Caki2 (cell line): Measurements from ENCODE around the gene ERMARD. TPM values are rescaled to one million over a fixed set of nuclear protein-coding genes. Genes with fewer than 3 reads are reported as not detected.

Source experiments
- DNase-seq: peaks from one replicate; pipeline ENCODE4 v3.0.0-alpha.2; 2015; ENCODE audit warnings: low read depth
- in situ Hi-C: cut with HindIII; loops from 2 replicates; pipeline ENCODE4 v1.10.0; 2016; ENCODE audit warnings: low sequenced_read_pairs, low pct_unique_long_range_greater_than_20kb, mixed read lengths
- total RNA-seq: library from RNA; depleted of rRNA; stranded (reverse); fragments of >200 nt; shearing (Covaris generic); gene quantifications from 2 replicates; pipeline ENCODE4 v1.2.3, GENCODE V29; 2014; ENCODE audit warnings: low replicate concordance

ERMARD gene
- total RNA-seq, 1 experiment from 2014 or later: 22.8 TPM

- in situ Hi-C loops: no loop called here
- DNase-seq: no peak
These were observed 58.0 kb downstream of the ERMARD start for GRCh38 chr6:169809386-169809785.

- no peak for DNase-seq
- in situ Hi-C loops: no loop called here
These were observed 58.9 kb downstream of the ERMARD start for GRCh38 chr6:169810066-169810989.

GRCh38 chr6:169811072-169811471 lies 59.6 kb downstream of the ERMARD start:
- in situ Hi-C loops: no loop called here
- no peak for DNase-seq

- in situ Hi-C loops: no loop called here
- DNase-seq: no peak
These were observed 60.3 kb downstream of the ERMARD start for GRCh38 chr6:169811521-169812256.

GRCh38 chr6:169812257-169812644 lies 60.8 kb downstream of the ERMARD start:
- no peak for DNase-seq
- in situ Hi-C loops: no loop called here

- in situ Hi-C loops: no loop called here
- DNase-seq: no peak
These were observed 62.5 kb downstream of the ERMARD start for GRCh38 chr6:169813969-169814368.

- in situ Hi-C loops: no loop called here
These were observed 64.6 kb downstream of the ERMARD start for GRCh38 chr6:169816054-169816453.

GRCh38 chr6:169816975-169817374 lies 65.6 kb downstream of the ERMARD start:
- in situ Hi-C loops: no loop called here
- DNase-seq: no peak

More at GRCh38 chr6:169816054-169816453, 64.6 kb downstream of the ERMARD start:
- DNase-seq: no peak

- in situ Hi-C loops: no loop called here
- DNase-seq: no peak
These were observed 68.9 kb downstream of the ERMARD start for GRCh38 chr6:169820358-169820757.

- in situ Hi-C loops: no loop called here
These were observed 72.6 kb downstream of the ERMARD start for GRCh38 chr6:169824021-169824420.

GRCh38 chr6:169824848-169825557 lies 73.6 kb downstream of the ERMARD start:
- in situ Hi-C loops: no loop called here
- no peak for DNase-seq

More at GRCh38 chr6:169824021-169824420, 72.6 kb downstream of the ERMARD start:
- DNase-seq: no peak

GRCh38 chr6:169825558-169826225 lies 74.3 kb downstream of the ERMARD start:
- in situ Hi-C loops: no loop called here
- no peak for DNase-seq

GRCh38 chr6:169826697-169827096 lies 75.3 kb downstream of the ERMARD start:
- no peak for DNase-seq
- in situ Hi-C loops: no loop called here

- in situ Hi-C loops: no loop called here
- no peak for DNase-seq
These were observed 75.9 kb downstream of the ERMARD start for GRCh38 chr6:169827290-169827717.

- no peak for DNase-seq
- in situ Hi-C loops: no loop called here
These were observed 76.8 kb downstream of the ERMARD start for GRCh38 chr6:169828176-169828575.

GRCh38 chr6:169829786-169830185 lies 78.4 kb downstream of the ERMARD start:
- DNase-seq: no peak
- in situ Hi-C loops: no loop called here

- DNase-seq: no peak
These were observed 79.5 kb downstream of the ERMARD start for GRCh38 chr6:169830876-169831275.

More at GRCh38 chr6:169830876-169831275, 79.5 kb downstream of the ERMARD start:
- in situ Hi-C loops: no loop called here
